Medulla oblongata (tissue), 1 donor: ENCODE results near the gene ZMYND11.

ENCODE experiments used
- DNase-seq: peaks from one replicate; pipeline ENCODE4 v3.0.0-alpha.2; 2015; ENCODE audit errors: extremely low spot score

Gene ZMYND11

GRCh38 chr10:135132-135600 is at the start of gene ZMYND11:
TSS of gene ZMYND11 (plus strand) at chr10:135455. CDS start at chr10:180013, 44,558 bp downstream.
- peak; percentile 69 for DNase-seq

DNA sequence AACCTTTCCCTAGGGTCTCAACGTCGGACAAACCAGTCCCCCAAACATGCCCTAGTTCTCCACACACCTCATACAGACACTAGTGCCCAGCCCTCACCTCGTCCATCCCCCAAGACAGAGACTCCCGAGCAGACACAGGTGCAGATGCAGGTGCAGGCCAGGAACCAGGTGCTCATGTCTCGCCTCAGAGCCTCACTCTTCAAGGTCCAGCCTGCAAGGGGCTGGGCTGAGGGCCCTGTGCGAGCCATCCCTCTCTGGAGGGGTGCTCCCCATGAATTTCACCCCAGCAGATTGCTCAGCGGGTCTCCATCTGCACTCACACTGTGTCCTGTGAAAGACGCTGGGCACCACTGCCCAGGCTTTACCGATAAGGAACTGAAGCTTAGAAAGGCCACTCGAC is 49.2 kb upstream of the ZMYND11 start:
- no peak for DNase-seq

DNA sequence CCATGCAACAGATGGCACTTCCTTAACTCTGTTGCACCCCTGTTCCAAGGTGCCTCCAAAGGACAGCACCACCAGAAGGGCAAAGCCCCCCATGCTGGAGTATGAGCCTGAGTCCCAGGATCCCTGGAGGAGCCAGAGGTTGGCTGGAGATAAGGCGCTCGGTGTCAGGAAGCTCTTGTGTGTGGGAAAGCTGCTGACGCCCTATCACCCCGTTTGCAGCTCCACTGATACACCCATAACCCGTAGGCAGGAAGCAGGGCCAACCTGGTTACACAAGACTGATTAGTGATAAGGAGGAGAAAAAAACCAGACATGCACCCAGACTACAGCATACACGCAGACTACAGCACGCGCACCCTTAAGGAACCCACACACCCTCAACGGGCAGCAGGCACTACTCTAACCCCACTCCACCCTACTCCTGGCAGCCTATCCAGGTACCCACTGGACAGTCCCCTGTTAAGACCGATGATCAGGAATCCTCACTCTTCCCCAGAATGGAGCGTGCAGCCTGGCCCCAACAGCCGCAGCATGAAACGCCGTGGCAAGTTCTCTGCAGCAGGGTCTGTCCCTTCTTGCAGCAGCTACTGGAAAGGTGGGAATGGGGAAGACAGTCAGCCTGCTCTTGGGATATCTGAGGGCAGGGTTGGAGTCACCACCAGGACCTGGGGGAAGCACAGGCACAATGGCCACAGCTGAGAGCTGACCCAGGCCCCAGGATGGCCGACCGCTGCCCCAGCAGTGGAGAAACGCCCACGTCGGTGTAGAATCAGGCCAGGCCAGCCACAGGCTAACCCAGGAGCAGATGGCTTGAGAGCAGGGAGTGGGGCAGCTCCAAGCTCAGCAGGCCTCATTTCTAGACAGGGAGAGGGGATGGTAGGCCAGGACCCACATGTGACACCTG is 47.8 kb upstream of the ZMYND11 start:
- DNase-seq = no peak

DNA sequence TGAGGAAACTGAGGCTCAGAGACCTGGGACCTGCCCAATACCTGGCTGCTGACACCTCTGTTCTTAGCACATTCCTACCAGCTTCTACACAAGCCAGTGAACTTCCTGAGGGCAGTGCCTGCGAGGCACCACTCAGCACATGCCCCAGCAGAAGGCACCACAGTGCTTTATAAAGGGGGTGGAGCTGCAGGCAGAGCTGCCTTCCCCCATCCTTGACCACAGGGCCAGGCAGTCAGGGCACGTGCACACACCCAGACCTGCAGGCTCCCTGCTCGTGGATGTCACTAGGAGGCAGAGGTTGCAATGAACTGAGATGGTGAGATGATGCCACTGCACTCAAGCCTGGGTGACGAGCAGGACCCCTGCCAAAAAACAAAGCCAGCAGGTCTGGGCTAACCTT is 47.0 kb upstream of the ZMYND11 start:
- no peak for DNase-seq

GRCh38 chr10:89248-89647 is 46.0 kb upstream of the ZMYND11 start:
- no peak for DNase-seq

DNA sequence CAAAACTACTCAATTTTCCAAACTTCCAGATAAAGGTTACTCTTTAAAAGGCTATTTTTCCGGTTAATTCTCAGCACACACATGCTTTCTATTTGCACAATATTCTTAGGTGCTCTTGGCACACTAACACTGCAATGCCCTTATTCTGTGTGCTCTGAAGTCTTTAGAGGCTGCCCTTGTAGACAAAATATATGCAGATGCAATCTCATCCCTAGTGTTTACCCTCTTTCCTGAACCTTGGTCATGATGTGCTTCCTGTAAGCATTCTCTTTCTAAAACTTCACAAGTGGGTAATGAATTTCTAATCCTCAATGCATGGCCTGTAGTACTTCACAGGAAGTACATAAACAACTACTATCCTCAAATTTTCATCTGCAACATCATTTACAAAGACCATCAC is 45.1 kb upstream of the ZMYND11 start:
- DNase-seq = no peak

GRCh38 chr10:91313-91712 is 43.9 kb upstream of the ZMYND11 start:
- DNase-seq = no peak

DNA sequence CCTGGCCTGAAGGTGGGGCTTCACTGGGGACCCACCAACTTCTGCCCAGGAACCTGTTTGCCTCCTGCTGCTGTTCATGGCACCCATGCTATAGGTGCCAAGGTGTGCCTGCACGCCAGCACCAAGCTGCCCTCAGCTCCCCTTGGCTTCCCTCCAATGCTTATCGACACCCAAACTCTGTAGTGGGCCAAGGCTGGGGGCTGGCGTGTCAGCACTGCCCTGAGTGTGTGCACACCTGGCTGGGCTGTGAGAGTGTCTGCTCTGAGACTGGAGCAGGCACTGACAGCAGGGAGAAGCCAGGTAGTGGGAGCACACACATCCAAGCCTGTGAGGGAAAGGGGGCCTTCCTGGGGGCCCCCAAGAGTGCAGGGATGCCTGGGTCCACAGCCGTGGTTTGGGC is 43.1 kb upstream of the ZMYND11 start:
- no peak for DNase-seq

GRCh38 chr10:92846-93245 is 42.4 kb upstream of the ZMYND11 start:
- no peak for DNase-seq

GRCh38 chr10:94613-95012 is 40.6 kb upstream of the ZMYND11 start:
- no peak for DNase-seq

DNA sequence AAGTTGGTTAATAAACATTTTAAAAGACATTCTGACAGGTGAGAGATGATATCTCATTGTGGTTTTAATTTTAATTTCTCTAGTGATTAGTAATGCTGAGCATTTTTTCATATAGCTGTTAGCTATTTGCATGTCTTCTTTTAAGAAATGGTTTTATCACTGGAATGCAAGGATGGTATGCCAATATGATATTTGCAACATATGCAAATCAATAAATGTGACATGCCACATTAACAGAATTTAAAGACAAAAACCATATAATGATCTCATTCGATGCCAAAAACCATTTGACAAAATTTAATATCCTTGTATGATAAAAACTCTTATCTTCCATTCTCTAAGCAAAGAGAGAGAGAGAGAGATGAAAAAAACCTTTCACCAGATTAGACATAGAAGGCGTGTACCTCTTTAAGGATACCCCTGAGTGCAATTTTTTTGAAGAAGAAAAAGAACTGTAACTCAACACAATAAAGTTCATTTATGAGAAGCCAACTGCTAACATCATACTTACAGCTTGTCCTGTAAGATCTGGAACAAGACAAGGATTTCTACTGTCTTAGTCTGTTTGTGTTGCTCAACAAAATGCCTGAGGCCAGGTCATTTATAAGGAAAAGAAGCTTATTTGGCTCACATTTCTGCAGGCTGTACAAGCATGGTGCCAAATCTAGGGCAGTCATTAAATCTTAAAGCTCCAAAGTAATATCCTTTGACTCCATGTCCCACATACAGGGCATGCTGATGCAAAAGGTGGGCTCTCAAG is 39.7 kb upstream of the ZMYND11 start:
- DNase-seq = no peak

DNA sequence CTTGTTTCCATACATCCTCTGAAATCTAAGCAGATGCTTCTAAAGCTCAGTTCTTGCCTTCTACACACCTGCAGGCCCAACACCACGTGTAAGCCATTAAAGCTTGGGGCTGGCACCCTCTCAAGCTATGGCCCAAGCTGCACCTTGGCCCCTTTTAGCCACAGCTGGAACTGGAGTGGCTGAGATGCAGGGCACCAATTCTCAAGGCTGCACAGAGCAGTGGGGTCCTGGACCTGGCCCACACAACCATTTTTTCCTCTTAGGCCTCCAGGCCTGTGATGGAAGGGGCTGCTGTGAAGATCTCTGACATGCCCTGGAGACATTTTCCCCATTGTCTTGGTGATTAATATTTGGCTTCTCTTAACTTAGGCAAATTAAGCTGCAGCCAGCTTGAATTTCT is 38.8 kb upstream of the ZMYND11 start:
- DNase-seq = no peak

- DNase-seq = no peak
These were observed 30.8 kb upstream of the ZMYND11 start for GRCh38 chr10:104416-104815.

GRCh38 chr10:104862-105565 is 30.2 kb upstream of the ZMYND11 start:
- DNase-seq = no peak

- no peak for DNase-seq
These were observed 29.4 kb upstream of the ZMYND11 start for GRCh38 chr10:105806-106205.

- DNase-seq = no peak
These were observed 28.5 kb upstream of the ZMYND11 start for GRCh38 chr10:106740-107139.

GRCh38 chr10:112246-112645 is 23.0 kb upstream of the ZMYND11 start:
- no peak for DNase-seq

DNA sequence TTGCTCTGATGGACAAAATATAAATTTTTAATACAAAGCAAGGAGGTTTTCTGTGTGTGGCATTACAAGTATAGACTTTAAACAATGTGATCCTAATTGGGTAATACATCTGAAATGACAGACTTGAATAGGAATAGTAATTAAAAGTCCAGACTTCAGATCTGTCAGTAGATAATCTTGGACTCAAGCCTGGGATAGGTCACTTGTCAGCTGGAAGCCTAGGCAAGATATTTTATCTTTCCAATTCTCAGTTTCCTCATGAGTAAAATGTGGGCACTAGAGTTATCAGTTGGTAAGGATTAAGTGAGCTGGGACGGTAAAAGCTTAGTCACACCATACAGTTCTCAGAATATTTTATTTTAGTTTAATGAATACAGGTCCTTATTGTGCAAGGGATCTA is 10.4 kb upstream of the ZMYND11 start:
- no peak for DNase-seq

GRCh38 chr10:127612-128432 is 7.4 kb upstream of the ZMYND11 start:
- peak; percentile 65 for DNase-seq

- peak; percentile 46 for DNase-seq
These were observed 5.4 kb upstream of the ZMYND11 start for GRCh38 chr10:129810-130209.
